ENCODE results near the gene HBM.

GRCh38 chr16:143456-143855 lies 22.3 kb upstream of the HBM start:
- TF ChIP-seq CTCF (optimal IDR thresholded peaks at IDR 0.05 in 1 of 3, IDR thresholded peaks at IDR 0.05 in 1 of 3, conservative IDR thresholded peaks at IDR 0.05 in 1 of 3; ENCODE audit: extremely low read depth in 1 of 3, insufficient read depth in 2 of 3, low read length in 3 of 3) (no peak), EZH2 (IDR thresholded peaks at IDR 0.05; ENCODE audit: low read length) (no peak)

Data from keratinocyte (primary cell).